ENCODE results near the gene PTPRD.

The PTPRD gene

GRCh38 chr9:10112798-10113197 lies 500.0 kb downstream of the PTPRD start:
- no peak overlapping the region for H3K4me3 ChIP-seq (ENCODE audit: low read depth, low read length)
- no peak for TF ChIP-seq CTCF (IDR thresholded peaks at IDR 0.05; ENCODE audit: low read depth, low read length)

- H3K4me3 ChIP-seq (ENCODE audit: low read depth, low read length), result no peak overlapping the region
- no peak for TF ChIP-seq CTCF (IDR thresholded peaks at IDR 0.05; ENCODE audit: low read depth, low read length)
Measured at GRCh38 chr9:10112070-10112469, 500.7 kb downstream of the PTPRD start.

- no peak for TF ChIP-seq CTCF (IDR thresholded peaks at IDR 0.05; ENCODE audit: low read depth, low read length)
- H3K4me3 ChIP-seq (ENCODE audit: low read depth, low read length), result no peak overlapping the region
Measured at GRCh38 chr9:10108815-10109214, 504.0 kb downstream of the PTPRD start.

- TF ChIP-seq CTCF (IDR thresholded peaks at IDR 0.05; ENCODE audit: low read depth, low read length), result no peak
- H3K4me3 ChIP-seq (ENCODE audit: low read depth, low read length), result no peak overlapping the region
Measured at GRCh38 chr9:10104774-10105173, 508.0 kb downstream of the PTPRD start.

- no peak overlapping the region for H3K4me3 ChIP-seq (ENCODE audit: low read depth, low read length)
- no peak for TF ChIP-seq CTCF (IDR thresholded peaks at IDR 0.05; ENCODE audit: low read depth, low read length)
Measured at GRCh38 chr9:10095208-10095607, 517.6 kb downstream of the PTPRD start.

GRCh38 chr9:10094563-10094962 lies 518.2 kb downstream of the PTPRD start:
- TF ChIP-seq CTCF (IDR thresholded peaks at IDR 0.05; ENCODE audit: low read depth, low read length), result no peak
- H3K4me3 ChIP-seq (ENCODE audit: low read depth, low read length), result no peak overlapping the region

GRCh38 chr9:10080012-10080411 lies 532.8 kb downstream of the PTPRD start:
- no peak overlapping the region for H3K4me3 ChIP-seq (ENCODE audit: low read depth, low read length)
- TF ChIP-seq CTCF (IDR thresholded peaks at IDR 0.05; ENCODE audit: low read depth, low read length), result no peak
